ENCODE data around the gene EOMES.

The EOMES gene

GRCh38 chr3:27719314-27720003, 2.7 kb downstream of the EOMES start:
- no peak for DNase-seq

GRCh38 chr3:27718459-27718858, 3.7 kb downstream of the EOMES start:
- no peak for DNase-seq

DNA sequence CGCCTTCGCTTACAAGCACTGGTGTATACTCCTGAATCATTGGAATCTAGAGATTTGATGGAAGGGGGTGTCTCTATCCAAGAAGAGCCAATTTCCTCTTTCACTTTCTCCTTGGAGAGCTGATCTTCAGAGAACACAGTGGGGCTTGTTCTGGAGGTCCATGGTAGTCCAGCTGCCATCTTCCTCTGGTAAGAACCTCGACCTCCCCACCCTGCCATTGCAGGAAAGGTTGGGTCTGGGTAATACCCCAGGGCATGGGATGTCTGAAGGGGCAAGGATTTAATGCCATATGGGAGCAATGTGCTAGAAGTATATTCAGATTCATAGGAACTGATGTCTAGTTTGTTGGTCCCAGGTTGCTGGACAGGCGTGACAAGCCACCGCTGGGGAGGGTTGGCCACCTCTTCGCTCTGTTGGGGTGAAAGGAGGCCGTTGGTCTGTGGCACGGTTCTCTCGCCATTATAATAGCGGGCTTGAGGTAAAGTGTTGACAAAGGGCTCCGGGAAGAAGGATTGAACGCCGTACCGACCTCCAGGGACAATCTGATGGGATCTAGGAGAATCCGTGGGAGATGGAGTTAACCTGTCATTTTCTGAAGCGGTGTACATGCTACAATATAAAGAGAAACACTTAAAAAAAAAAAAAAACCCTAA, 4.8 kb downstream of the EOMES start:
- no peak for DNase-seq

- DNase-seq = no peak
These were observed 5.8 kb downstream of the EOMES start for GRCh38 chr3:27716309-27716708.

DNA sequence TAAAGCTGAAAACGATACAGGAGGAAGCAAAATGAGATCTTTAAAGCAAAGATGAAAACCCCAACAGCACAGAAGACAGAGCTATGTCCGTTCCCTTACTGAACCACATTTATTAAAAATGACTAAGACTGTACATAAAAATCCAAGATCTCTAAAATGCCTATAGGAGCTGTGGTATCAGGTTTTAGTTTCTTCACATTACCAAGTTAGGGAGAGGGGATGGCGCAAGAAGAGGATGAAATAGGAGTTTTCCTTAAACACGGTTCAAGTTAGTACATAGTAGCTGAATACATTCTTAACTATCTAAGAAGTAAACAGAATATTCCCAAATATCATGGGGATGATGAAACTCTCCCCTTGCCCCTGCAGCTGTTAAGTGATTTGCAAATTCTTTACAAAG, 6.3 kb downstream of the EOMES start:
- no peak for DNase-seq

DNA sequence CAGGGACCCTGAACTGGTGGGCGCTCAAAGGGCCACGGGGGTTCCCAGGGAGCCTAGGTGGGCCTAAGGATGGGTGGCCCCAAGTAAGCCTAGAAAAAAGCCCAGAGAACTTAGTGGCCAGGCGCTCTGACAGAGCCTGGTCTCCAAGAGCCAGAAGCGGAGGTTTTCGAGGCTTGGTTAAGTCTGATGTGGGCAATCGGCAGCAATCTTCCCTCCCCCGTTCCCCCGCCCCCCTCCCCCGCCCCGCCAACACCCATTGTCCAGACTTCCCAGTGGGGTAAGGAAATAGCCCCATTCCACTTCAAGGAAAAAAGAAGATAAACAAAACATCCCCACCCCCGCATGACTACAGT, 6.7 kb downstream of the EOMES start:
- no peak for DNase-seq

GRCh38 chr3:27714692-27715453, 7.2 kb downstream of the EOMES start:
- no peak for DNase-seq

- no peak for DNase-seq
These were observed 8.0 kb downstream of the EOMES start for GRCh38 chr3:27714146-27714526.

GRCh38 chr3:27713435-27714145, 8.5 kb downstream of the EOMES start:
- DNase-seq = no peak

DNA sequence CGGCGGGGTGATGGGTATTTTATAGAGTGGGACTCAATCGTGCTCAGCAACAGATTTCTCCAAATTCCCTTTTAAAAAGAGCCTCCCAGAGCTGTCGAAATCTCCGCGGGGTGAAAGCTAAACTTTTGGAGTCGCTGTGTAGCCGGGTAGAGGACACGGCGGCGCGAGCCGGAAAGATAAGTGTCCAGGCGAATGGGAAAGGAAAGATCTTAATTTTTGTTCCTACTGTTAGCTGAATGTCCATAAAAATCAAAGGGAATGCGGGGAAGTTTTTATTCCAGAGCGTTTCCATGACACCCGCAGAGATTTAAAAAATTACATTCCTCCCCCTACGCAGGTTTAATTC, 9.1 kb downstream of the EOMES start:
- no peak for DNase-seq

DNA sequence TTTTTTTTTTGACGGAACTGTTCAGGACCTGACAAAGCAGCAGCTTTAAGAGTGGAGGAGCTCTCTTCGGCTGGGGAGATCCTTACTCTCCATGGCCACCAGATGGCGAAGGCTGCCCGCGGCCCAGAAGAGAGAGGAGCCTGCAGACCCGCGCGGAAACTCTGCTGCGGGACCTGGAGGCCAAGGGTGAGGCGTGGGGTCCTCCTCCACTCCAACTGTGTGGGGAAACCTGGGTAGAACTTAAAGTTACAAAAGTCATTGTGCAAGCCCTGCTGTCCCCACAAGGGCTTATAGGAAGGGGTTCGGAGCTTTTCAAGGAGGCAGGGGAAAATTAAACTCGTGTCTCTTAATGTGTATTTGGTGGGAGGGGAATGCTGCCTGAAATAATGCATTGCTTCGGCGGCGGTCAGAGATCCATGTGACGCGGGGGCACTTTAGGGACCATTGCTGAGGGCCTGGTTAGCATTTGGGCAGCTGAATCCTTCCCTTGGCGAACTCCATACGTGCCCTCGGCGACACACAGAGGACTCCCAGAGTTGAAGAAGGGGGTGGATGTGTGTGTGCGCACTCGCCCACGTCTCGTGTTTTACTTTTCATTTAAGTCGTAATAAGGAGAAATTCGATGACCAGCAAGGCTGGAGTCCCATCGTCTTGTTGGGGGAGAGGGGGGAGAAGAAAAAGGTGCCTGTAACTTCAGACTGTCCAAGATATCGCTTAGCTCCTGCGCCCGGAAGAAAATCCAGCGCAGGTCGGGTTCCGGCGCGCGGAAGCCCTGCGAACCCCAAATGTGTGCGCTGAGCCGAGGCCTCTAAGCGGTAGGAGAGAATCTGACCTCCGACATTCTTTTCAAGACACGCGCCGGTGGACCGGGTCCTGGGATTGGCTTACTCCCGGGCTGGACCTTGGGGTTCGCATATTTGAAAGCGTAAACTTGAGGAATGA, 9.7 kb downstream of the EOMES start:
- peak; percentile 87 for DNase-seq

DNA sequence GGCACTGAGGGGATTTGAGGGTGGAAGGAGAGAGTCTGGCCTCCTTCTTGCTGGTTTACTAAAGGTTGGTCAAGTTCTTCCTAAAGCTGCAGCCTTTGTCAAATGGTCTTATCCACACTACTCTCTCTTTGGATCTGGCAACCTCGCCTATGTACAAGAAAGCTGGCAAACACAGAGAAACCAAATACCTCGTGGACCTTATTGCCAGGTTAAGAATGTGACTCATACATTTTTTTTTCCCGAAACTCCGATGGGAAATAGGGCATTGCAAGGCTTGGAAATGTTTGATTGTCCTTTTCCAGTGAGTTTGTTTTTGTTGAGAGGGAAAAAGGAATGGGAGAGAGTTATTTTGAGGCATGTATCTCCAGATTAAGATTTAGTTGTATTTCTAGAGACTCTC, 13.9 kb downstream of the EOMES start:
- no peak for DNase-seq

- no peak for DNase-seq
These were observed 23.1 kb downstream of the EOMES start for GRCh38 chr3:27699067-27699466.

GRCh38 chr3:27696906-27697305, 25.2 kb downstream of the EOMES start:
- no peak for DNase-seq

- DNase-seq = no peak
These were observed 26.5 kb downstream of the EOMES start for GRCh38 chr3:27695636-27696035.

DNA sequence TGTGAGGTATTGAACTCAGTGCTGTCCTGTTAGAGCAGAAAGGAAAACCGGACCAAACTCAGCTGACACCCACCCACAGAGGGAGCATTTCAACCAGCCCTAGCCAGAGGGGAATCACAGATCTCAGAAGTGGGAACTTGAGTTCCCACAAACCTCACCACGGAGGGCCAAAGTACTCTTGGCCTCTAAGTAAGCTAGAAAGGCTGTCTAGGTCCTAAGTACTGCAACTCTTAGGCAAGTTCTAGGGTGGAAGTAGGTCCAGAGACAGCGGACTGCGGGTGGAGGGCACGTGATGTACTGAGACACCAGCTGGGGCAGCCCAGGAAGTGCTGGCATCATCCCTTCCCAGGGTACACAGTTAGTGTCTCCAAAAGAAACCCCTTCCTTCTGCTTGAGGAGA, 34.1 kb downstream of the EOMES start:
- DNase-seq = no peak

DNA sequence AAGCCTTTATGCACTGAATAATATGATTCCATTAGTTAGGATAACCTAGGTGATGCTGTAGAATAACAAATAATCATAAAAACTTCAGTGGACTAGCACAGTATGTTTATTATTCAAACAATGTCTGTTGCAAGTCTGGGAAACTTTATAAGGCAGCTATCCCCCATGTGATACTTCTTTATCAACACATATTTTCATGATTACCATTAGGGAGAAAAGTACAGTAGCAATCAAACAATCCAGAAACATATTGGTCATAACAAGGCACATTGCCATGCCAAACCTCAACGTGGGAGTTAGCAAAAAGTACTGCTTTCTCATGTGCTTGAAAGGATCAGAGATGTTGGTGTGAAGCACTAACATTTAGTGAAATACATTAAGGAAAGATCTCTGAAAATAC, 35.5 kb downstream of the EOMES start:
- no peak for DNase-seq

DNA sequence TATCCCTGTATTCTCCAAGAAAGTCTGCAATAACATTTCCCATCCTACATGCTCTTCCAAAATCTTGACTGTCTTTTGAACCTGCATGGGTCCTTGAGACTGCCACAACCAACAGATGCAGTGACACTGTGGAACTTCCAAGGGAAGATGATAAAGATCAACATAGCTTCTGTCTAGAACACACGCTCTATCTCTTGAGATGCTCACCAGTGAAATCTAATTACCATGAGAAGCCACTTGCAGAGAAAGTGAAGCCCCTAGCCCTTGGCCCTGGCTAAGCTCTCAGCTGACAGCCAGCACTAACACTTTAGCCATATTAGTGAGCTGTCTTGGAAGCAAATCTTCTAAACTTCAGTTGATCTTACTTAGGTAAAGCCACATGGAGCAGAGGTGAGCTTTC, 36.6 kb downstream of the EOMES start:
- no peak for DNase-seq

DNA sequence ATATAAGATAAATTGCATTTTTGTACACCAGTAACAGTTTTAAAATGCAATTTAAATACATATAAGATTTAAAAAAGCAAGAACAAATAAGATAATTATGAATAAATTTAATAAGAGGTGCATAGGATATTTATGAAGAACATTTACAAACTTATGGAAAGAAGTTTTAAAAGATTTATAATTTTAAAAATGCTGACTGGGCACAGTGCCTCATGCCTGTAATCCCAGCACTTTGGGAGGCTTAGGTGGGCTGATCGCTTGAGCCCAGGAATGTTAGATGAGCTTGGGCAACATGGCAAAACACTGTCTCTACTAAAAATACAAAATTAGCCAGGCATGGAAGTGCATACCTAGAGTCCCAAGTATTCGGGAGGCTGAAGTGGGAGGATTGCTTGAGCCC, 37.8 kb downstream of the EOMES start:
- no peak for DNase-seq

- DNase-seq = peak; percentile 80
These were observed 40.8 kb downstream of the EOMES start for GRCh38 chr3:27681249-27681748.

DNA sequence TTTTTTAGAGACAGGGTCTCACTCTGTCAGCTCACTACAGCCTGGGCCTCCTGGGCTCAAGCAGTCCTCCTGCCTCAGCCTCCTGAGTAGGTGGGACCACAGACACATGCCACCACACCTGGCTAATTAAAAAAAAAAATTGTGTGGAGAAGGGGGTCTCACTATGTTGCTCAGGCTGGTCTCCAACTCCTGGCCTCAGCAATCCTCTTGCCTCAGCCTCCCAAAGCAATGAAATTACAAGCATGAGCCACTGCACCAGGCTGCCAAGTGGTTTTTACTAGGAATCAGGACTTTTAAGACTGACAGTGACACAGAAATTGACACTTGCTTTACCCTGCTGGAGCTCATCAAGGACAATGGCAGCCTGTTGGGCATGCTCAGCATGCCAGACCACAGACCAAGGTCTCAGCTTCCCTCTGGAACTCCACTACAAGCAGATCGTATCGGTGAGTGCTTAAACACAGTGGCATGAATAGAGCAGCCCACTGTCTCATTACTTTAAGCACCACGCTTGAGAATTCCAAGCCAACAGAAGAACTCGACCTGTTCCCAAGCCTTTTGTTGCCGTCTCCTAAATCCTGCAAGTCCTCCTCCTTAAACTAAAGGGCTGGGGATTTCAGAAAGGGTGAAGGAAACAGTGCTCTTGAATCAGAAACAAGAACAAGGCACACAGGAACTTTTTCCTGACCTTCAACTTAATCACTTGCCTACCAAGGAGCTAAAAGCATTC, 41.4 kb downstream of the EOMES start:
- no peak for DNase-seq

- DNase-seq = no peak
These were observed 42.4 kb downstream of the EOMES start for GRCh38 chr3:27679691-27680090.
